ENCODE results near the gene INPP5J. TPM values are rescaled to one million over a fixed set of nuclear protein-coding genes. Genes with fewer than 3 reads are reported as not detected.
"Not testable (repeated sequence)": the region's sequence is repeated elsewhere in the genome, so short reads cannot be mapped to it uniquely, and the experiment has no call there.

The INPP5J gene
- total and polyA plus RNA-seq, 12 donors, result 0.48 to 8.1 (median 2.3) TPM

GRCh38 chr22:31077681-31078080 lies 45.1 kb upstream of the INPP5J start:
- TF ChIP-seq CTCF (IDR thresholded peaks at IDR 0.05) (no peak), POLR2A (IDR thresholded peaks at IDR 0.05) (no peak)
- H3K4me3 ChIP-seq, result no peak overlapping the region
- WGBS, 4 donors, result 84 to 92% (median 89%) methylated on average over 5 to 6 of the region's 6 CpGs
- DNase-seq, result no peak
- H3K4me1 ChIP-seq (replicated peaks in 1 of 2), result peaks cover 0 to 8% of the 10 kb centered on the region in 2 donors
- H3K9me3 ChIP-seq (replicated peaks in 1 of 3), result no peaks in the 10 kb centered on the region
- no peaks in the 10 kb centered on the region for H3K27me3 ChIP-seq
- intact Hi-C loops (cut with DNase I), result no loop called here
- H3K36me3 ChIP-seq (replicated peaks in 1 of 2), result no peaks in the 10 kb centered on the region
- H3K27ac ChIP-seq, result no peak overlapping the region

- H3K36me3 ChIP-seq (replicated peaks in 1 of 2); H3K27ac ChIP-seq; DNase-seq; H3K27me3 ChIP-seq; H3K4me3 ChIP-seq; H3K9me3 ChIP-seq (replicated peaks in 1 of 3); intact Hi-C loops (cut with DNase I): not testable (repeated sequence)
- peaks cover 0 to 14% of the 10 kb centered on the region in 2 donors for H3K4me1 ChIP-seq (replicated peaks in 1 of 2)
- WGBS, 4 donors, result 89 to 95% (median 91%) methylated on average over 2 of the region's 2 CpGs
Measured at GRCh38 chr22:31078389-31078788, 44.4 kb upstream of the INPP5J start.

GRCh38 chr22:31079095-31079642 lies 43.6 kb upstream of the INPP5J start:
- peak in 1 of 7 donors; percentile 15 for DNase-seq
- 82 to 90% (median 88%) methylated on average over 10 to 12 of the region's 12 CpGs for WGBS, 4 donors
- intact Hi-C loops (cut with DNase I), result no loop called here
- no peaks in the 10 kb centered on the region for H3K27me3 ChIP-seq
- H3K9me3 ChIP-seq (replicated peaks in 1 of 3), result no peaks in the 10 kb centered on the region
- no peaks in the 10 kb centered on the region for H3K36me3 ChIP-seq (replicated peaks in 1 of 2)
- H3K4me3 ChIP-seq, result no peak overlapping the region
- TF ChIP-seq CTCF (IDR thresholded peaks at IDR 0.05), result no peak
- TF ChIP-seq POLR2A (IDR thresholded peaks at IDR 0.05), result no peak
- H3K27ac ChIP-seq, result no peak overlapping the region
- H3K4me1 ChIP-seq (replicated peaks in 1 of 2), result peaks cover 0 to 22% of the 10 kb centered on the region in 2 donors

- Histone ChIP-seq H3K4me1 (replicated peaks in 1 of 2) (peaks cover 0 to 26% of the 10 kb centered on the region in 2 donors), H3K9me3 (replicated peaks in 1 of 3) (no peaks in the 10 kb centered on the region), H3K36me3 (replicated peaks in 1 of 2) (no peaks in the 10 kb centered on the region), H3K27ac (peak overlapping the region in 3 of 5 donors; percentile 35 to 90 (median 77)), H3K27me3 (no peaks in the 10 kb centered on the region), H3K4me3 (peak overlapping the region in 1 of 4 donors; percentile 69)
- no peak for DNase-seq
- no peak for TF ChIP-seq POLR2A (IDR thresholded peaks at IDR 0.05)
- no peak for TF ChIP-seq CTCF (IDR thresholded peaks at IDR 0.05)
- intact Hi-C loops (cut with DNase I), result no loop called here
- 31 to 54% (median 33%) methylated on average over 3 to 5 of the region's 5 CpGs for WGBS, 4 donors
Measured at GRCh38 chr22:31080164-31080847, 42.5 kb upstream of the INPP5J start.
